ENCODE measurements around the gene HOXD8. TPM values are rescaled to one million over a fixed set of nuclear protein-coding genes. Genes with fewer than 3 reads are reported as not detected.

HOXD8 gene
- total RNA-seq, 1 donor from 2014 or later = 2.8 TPM

DNA sequence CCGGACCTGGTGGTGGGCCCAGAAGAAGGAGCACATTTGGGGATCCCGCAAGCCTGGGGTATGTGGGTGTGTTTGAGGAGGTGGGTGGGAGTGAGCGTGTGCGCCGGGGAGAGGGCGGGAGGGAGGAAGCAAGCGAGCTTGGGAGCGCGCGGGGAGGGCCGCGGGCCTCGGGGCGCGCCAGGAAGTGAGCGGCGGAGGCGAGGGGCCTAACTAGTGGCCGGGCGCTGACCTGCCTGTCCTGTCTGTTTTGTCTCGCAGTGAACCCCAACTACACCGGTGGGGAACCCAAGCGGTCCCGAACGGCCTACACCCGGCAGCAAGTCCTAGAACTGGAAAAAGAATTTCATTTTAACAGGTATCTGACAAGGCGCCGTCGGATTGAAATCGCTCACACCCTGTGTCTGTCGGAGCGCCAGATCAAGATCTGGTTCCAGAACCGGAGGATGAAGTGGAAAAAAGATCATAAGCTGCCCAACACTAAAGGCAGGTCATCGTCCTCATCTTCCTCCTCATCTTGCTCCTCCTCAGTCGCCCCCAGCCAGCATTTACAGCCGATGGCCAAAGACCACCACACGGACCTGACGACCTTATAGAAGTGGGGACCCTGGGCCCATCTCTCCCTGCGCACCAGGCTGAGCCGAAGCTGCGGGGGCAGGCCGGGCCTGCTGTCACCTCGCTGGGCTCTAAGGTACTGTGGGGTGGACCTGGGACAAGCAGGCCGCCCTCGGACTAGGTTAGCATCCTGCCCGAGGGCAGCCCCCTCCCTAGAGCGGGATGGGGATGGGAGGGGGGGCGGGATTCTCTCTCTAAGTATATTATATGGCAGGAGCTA, 23.1 kb downstream of the HOXD8 start:
- Mint-ChIP-seq H3K9me3 (no peaks in the 10 kb centered on the region), H3K4me1 (ENCODE audit: unreplicated experiment) (peaks cover 27% of the 10 kb centered on the region), H3K27me3 (peaks cover 91% of the 10 kb centered on the region), H3K4me3 (peak overlapping the region; percentile 86), H3K36me3 (peaks cover 20% of the 10 kb centered on the region), H3K27ac (peak overlapping the region; percentile 29)
- TF ChIP-seq, protein P1, sequence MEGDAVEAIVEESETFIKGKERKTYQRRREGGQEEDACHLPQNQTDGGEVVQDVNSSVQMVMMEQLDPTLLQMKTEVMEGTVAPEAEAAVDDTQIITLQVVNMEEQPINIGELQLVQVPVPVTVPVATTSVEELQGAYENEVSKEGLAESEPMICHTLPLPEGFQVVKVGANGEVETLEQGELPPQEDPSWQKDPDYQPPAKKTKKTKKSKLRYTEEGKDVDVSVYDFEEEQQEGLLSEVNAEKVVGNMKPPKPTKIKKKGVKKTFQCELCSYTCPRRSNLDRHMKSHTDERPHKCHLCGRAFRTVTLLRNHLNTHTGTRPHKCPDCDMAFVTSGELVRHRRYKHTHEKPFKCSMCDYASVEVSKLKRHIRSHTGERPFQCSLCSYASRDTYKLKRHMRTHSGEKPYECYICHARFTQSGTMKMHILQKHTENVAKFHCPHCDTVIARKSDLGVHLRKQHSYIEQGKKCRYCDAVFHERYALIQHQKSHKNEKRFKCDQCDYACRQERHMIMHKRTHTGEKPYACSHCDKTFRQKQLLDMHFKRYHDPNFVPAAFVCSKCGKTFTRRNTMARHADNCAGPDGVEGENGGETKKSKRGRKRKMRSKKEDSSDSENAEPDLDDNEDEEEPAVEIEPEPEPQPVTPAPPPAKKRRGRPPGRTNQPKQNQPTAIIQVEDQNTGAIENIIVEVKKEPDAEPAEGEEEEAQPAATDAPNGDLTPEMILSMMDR (conservative IDR thresholded peaks at IDR 0.05) = no peak
- no peak for DNase-seq (ENCODE audit: extremely low spot score, unreplicated experiment)

DNA sequence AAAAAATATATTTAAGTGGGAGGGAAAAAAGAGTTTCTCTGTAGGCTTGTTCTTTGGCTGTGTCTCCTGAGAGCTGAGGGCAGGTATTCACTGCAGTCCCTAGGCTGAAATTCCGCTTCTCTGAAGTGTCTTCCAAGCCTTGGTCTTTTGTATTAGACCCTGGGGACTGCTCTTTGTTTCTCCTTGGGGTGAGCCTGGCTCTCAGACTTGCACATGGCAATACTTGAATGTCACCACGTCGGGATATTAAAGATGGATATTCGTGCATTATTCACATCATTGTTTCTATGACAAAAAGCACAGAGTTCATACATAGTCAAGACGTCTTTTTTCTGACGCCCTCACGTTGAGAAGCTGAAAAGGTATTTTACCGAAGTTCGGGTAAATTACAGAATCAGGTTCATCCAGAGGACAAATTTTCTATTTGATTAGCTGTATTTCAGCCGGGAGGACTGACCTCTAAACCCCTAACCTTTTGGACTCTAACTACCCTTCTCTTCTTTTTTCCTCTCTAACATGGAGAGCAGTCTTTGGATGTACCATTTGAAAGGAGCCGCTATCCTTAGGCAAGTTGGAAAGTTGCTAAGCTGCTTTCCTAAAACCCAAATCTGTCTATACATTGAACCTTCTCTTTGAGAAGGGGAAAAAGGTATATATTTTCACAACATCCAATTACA, 25.2 kb downstream of the HOXD8 start:
- H3K36me3 Mint-ChIP-seq = peaks cover 20% of the 10 kb centered on the region
- H3K4me1 Mint-ChIP-seq (ENCODE audit: unreplicated experiment) = peaks cover 27% of the 10 kb centered on the region

DNA sequence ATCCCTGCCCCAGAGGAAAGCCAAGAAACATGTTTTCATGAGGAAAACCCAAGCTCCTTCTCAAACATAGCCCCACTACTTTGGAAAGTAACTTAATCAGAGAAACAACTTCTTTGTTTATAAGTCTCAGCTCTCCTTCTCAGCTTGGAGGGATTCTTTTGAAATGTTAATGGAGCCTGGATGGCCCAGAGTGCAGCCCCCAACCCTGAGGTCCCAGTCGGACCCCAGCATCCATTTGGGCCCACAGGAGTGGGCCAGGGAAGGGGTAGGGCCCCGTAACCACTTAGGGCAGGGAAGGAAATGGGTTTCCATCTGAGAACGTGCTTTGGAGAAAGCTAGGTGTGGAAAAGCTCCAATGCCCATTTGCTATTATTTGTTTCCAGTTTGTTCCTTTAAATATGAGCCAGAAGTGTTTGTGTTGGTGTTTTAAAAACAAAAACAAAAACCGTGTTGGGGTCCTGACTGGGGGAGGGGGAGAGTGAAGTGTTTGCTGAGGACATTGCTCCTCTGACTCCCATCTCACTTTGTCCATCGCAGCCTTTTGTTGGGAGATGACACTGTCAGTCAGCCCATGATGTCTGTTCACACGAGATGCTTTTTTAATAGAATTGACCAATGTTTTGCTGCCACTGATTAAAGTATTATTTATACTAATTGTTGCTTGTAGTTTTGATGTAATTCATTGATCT, 26.0 kb downstream of the HOXD8 start:
- peaks cover 17% of the 10 kb centered on the region for H3K36me3 Mint-ChIP-seq

More for the DNA sequence above, 25.2 kb downstream of the HOXD8 start:
- H3K27me3 Mint-ChIP-seq = peaks cover 89% of the 10 kb centered on the region
- DNase-seq (ENCODE audit: extremely low spot score, unreplicated experiment) = no peak
- TF ChIP-seq, protein P1 (conservative IDR thresholded peaks at IDR 0.05) = no peak
- H3K27ac Mint-ChIP-seq = peak overlapping the region; percentile 74
- H3K9me3 Mint-ChIP-seq = no peaks in the 10 kb centered on the region
- peak overlapping the region; percentile 86 for H3K4me3 Mint-ChIP-seq

DNA sequence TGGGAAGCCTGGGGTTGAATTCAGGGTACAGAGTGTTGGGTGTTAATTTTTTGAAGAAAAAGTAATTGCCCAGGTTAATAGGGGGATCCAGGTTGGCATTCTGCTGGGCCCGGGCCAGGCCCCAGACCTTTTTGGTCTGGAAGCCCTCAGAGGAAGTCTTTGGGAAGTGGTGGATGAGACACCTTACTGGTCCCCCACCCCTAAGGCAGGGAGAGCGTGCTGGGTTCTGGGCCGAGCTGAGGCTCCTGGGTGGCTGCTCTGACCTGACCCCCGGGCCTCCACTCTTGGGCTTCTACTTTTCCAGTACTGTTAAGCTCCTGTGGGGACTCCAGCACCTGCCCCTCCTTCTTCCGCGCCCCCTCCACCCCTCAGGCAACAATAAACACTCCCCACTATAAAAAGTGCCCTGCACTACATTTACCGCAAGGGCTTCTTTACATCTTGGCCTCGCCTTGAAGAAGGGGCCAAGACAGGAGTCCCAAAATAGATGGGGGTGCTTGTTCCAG, 26.8 kb downstream of the HOXD8 start:
- TF ChIP-seq, protein P1 (conservative IDR thresholded peaks at IDR 0.05) = no peak
- Mint-ChIP-seq H3K36me3 (peaks cover 16% of the 10 kb centered on the region), H3K4me1 (ENCODE audit: unreplicated experiment) (peaks cover 22% of the 10 kb centered on the region), H3K27ac (peak overlapping the region; percentile 76), H3K4me3 (peak overlapping the region; percentile 86), H3K9me3 (no peaks in the 10 kb centered on the region), H3K27me3 (peaks cover 88% of the 10 kb centered on the region)
- DNase-seq (ENCODE audit: extremely low spot score, unreplicated experiment) = no peak

More for the DNA sequence above, 26.0 kb downstream of the HOXD8 start:
- Mint-ChIP-seq H3K9me3 (no peaks in the 10 kb centered on the region), H3K4me1 (ENCODE audit: unreplicated experiment) (peaks cover 21% of the 10 kb centered on the region), H3K27ac (peak overlapping the region; percentile 68), H3K4me3 (peak overlapping the region; percentile 86), H3K27me3 (peaks cover 88% of the 10 kb centered on the region)
- TF ChIP-seq, protein P1 (conservative IDR thresholded peaks at IDR 0.05) = no peak
- no peak for DNase-seq (ENCODE audit: extremely low spot score, unreplicated experiment)

DNA sequence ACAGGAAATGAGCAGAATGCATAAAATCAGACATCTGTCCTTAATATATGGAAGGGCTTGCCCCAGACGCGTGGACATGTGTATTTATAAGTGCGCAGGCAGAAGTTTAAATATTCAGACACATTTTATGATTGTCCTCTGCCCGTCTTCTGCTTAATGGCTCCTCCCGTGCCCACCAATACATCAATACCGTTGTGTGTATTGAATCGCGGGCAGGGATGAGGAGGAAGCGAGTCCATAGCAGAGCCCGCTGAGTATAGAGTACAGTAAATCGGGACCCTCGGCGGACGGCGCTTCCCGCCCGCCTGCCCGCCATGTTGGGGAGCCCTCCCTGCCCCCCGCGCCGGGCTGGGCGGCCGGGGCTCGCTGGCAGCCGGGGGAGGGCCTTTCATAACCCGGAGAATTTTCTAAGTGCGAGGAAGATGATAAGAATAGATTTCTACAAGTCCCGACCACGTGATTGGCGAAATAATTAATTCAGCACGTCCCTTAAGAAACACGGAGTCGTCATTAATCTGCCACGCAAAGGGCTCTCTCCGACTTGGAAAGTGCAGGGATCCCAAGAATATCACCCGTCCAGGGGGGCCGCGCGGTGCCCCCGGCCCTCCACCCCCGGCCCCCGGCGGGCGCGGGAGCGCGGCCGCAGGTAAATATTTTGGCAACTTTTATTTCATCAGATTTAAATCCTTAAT, 27.4 kb downstream of the HOXD8 start, which contains the start of gene HOXD3:
Gene HOXD3, plus strand, starts transcription at position 501 of the 692 bp plus-strand sequence. CDS start 11,808 bp downstream, outside the sequence.
- Mint-ChIP-seq H3K4me1 (ENCODE audit: unreplicated experiment) (peaks cover 24% of the 10 kb centered on the region), H3K4me3 (peak within 1 kb of the TSS; percentile 88), H3K9me3 (no peaks in the 10 kb centered on the region), H3K36me3 (peaks cover 16% of the 10 kb centered on the region), H3K27ac (peak within 1 kb of the TSS; percentile 83), H3K27me3 (peaks cover 92% of the 10 kb centered on the region)
- TF ChIP-seq, protein P1 (conservative IDR thresholded peaks at IDR 0.05) = no peak
- no peak for DNase-seq (ENCODE audit: extremely low spot score, unreplicated experiment)

Data from type B pancreatic cell (in vitro differentiated cells).